Measurements from ENCODE around the gene PTPRH. TPM values are rescaled to one million over a fixed set of nuclear protein-coding genes. Genes with fewer than 3 reads are reported as not detected.
"Not testable (repeated sequence)": the region's sequence is repeated elsewhere in the genome, so short reads cannot be mapped to it uniquely, and the experiment has no call there.

The PTPRH gene
- polyA plus RNA-seq, 1 experiment: 1.3 TPM

DNA sequence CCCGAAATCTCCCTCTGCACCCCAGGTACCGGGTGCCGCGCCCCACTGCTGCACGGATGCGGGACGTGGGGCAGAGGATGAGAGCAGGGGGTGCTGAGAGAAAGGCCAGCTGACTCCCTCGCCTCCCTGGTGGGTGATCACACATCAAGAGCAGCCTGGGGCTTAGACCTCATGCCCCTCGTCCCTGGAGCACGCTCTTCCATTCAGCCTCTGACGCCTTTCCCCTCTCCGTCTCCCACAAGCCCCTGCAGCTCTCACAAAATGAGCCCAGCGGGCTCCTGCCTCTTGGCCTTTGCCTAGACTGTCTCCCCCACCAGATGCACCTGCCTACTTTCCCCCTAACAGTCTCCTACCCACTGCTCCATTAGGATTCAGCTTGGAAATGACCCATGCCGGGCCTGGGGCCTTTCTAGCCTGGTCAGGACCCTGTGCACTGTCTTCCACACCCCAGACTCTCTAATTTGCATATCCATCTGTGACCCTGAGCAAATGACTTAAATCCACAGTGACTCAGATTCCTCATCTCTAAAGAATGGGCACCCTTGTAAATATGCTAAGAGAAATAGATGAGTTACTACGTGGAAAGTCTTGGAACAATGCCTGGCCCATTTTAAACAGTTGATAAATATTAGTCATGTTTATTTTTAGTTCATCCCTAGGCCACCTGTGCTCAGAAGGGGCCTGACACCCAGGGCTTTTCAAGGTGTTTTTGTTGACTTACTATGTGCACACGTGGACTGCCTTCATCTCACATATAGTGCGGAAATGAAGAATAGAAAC is 582 bp upstream of the PTPRH start:
- peaks cover 15% of the 10 kb centered on the region for H3K9me3 ChIP-seq (ENCODE audit: control insufficient read depth, insufficient read depth, low read length)
- peak overlapping the region; percentile 86 for H3K27ac ChIP-seq (ENCODE audit: low read depth, low read length)
- POLR2A ChIA-PET: interaction anchor here (1.2 kb wide), 1 partner anchor 21 kb away, joined by 3 read pairs; no protein-coding TSS in a partner anchor
- CTCF ChIA-PET: no interaction called here
- TF ChIP-seq, protein P1, sequence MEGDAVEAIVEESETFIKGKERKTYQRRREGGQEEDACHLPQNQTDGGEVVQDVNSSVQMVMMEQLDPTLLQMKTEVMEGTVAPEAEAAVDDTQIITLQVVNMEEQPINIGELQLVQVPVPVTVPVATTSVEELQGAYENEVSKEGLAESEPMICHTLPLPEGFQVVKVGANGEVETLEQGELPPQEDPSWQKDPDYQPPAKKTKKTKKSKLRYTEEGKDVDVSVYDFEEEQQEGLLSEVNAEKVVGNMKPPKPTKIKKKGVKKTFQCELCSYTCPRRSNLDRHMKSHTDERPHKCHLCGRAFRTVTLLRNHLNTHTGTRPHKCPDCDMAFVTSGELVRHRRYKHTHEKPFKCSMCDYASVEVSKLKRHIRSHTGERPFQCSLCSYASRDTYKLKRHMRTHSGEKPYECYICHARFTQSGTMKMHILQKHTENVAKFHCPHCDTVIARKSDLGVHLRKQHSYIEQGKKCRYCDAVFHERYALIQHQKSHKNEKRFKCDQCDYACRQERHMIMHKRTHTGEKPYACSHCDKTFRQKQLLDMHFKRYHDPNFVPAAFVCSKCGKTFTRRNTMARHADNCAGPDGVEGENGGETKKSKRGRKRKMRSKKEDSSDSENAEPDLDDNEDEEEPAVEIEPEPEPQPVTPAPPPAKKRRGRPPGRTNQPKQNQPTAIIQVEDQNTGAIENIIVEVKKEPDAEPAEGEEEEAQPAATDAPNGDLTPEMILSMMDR (IDR thresholded peaks at IDR 0.05; ENCODE audit: low read depth, low read length): no peak
- peak; percentile 88 for DNase-seq (ENCODE audit: low read depth, low spot score)
- H3K27me3 ChIP-seq (ENCODE audit: control insufficient read depth, insufficient read depth, low read length): no peaks in the 10 kb centered on the region
- H3K4me3 ChIP-seq (ENCODE audit: low read depth, low read length): no peak overlapping the region

DNA sequence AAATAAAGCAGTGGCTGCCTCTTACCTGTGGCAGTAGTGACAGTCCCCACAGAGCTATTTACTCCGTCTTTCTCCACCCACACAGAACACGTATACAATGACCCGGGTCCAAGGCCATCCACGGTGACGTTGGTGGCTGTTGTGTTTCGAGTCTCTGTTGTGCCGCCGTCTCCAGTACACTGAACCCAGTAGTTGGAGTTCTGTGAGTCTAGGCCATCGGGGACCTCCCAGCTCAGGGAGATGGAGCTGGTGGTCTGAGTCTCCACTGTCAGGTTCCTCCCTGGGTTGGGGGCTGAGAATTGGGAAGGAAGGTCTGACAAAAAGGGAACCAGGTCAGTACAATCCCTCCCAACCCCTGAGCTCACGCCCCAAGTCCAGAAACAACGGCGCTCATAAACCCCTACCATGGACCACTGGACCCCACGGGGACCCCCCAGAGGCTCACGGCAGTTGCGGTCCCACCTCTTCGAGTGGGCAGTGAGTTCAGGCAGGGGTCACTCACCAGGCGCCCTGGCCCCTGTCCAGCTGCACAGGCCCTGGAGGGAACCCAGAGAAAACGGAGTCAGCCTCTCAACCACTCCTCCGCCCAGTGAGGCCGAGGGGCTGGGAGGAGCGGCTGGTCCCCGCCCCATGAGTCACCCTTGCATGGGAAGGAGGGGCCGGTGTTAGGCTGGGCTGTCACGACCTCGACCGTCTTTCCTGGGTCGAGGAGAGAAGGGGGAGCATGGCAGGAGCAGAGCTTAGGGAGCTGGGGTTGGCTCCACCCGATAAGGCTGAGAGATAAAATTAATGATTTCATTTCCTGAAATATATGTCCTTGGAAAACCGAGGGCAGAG is 2.4 kb downstream of the PTPRH start:
- H3K4me3 ChIP-seq (ENCODE audit: low read depth, low read length): peak overlapping the region; percentile 23
- TF ChIP-seq, protein P1 (IDR thresholded peaks at IDR 0.05; ENCODE audit: low read depth, low read length): no peak
- peak; percentile 59 for DNase-seq (ENCODE audit: low read depth, low spot score)
- ChIA-PET CTCF (interaction anchor here (0.5 to 0.6 kb wide), 2 partner anchors 211 to 1782 kb away, joined by 3 read pairs; no protein-coding TSS in a partner anchor), POLR2A (interaction anchor here (0.6 kb wide), 1 partner anchor 12 kb away, joined by 3 read pairs; no protein-coding TSS in a partner anchor)
- no peaks in the 10 kb centered on the region for H3K9me3 ChIP-seq (ENCODE audit: control insufficient read depth, insufficient read depth, low read length)
- H3K27me3 ChIP-seq (ENCODE audit: control insufficient read depth, insufficient read depth, low read length): no peaks in the 10 kb centered on the region
- no peak overlapping the region for H3K27ac ChIP-seq (ENCODE audit: low read depth, low read length)

DNA sequence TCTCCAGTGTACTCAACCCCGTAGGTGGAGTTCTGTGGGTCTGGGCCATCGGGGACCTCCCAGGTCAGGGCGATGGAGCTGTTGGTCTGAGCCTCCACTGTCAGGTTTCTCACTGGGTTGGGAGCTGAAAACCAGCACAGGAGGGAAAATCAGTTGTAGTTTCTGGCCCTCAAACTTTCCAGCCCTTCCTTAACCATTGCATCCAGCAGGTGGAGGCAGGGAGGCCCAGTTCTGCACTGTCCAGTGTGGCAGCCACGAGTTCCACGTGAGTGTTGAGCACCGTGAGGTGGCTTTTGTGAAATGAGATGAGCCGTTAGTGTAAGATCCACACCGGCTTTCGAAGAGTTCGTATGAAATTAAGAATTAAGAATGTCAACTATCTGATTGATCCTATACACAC is 7.1 kb downstream of the PTPRH start:
- TF ChIP-seq, protein P1 (IDR thresholded peaks at IDR 0.05; ENCODE audit: low read depth, low read length): peak; percentile 28; the same call in 1 of the 2 replicates
- H3K4me3 ChIP-seq (ENCODE audit: low read depth, low read length); CTCF ChIA-PET; H3K27me3 ChIP-seq (ENCODE audit: control insufficient read depth, insufficient read depth, low read length); DNase-seq (ENCODE audit: low read depth, low spot score); H3K27ac ChIP-seq (ENCODE audit: low read depth, low read length); POLR2A ChIA-PET; H3K9me3 ChIP-seq (ENCODE audit: control insufficient read depth, insufficient read depth, low read length): not testable (repeated sequence)

DNA sequence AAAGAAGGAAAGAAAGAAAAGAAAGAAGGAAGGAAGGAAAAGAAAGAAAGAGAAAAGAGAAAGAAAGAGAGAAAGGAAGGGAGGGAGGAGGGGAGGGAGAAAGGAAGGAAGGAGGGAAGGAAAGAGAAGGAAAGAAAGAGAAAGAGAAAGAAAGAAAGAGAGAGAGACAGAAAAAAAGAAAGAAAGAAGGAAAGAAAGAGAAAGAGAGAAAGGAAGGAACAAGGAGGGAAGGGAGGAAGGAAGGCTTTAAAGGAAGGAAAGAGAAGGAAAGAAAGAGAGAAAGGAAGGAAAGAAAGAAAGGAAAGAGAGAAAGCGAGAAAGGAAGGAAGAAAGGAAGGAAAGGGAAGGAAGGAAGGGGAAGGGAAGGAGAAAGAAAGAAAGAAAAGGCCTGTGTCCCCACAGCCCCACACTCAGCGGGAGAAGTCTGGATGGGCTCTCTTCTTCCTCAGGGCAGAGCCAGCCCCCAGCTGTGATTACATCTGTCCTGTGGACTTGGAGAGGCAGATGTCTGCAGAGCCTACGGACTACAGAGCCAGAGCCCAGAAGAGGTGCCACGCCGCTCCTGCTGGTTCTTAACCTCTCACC is 9.6 kb downstream of the PTPRH start:
- no peaks in the 10 kb centered on the region for H3K27me3 ChIP-seq (ENCODE audit: control insufficient read depth, insufficient read depth, low read length)
- TF ChIP-seq, protein P1 (IDR thresholded peaks at IDR 0.05; ENCODE audit: low read depth, low read length): no peak
- H3K4me3 ChIP-seq (ENCODE audit: low read depth, low read length): no peak overlapping the region
- CTCF ChIA-PET: no interaction called here
- POLR2A ChIA-PET: no interaction called here
- no peaks in the 10 kb centered on the region for H3K9me3 ChIP-seq (ENCODE audit: control insufficient read depth, insufficient read depth, low read length)
- no peak for DNase-seq (ENCODE audit: low read depth, low spot score)
- no peak overlapping the region for H3K27ac ChIP-seq (ENCODE audit: low read depth, low read length)
